ENCODE measurements around the gene KRT13.

Gene KRT13

DNA sequence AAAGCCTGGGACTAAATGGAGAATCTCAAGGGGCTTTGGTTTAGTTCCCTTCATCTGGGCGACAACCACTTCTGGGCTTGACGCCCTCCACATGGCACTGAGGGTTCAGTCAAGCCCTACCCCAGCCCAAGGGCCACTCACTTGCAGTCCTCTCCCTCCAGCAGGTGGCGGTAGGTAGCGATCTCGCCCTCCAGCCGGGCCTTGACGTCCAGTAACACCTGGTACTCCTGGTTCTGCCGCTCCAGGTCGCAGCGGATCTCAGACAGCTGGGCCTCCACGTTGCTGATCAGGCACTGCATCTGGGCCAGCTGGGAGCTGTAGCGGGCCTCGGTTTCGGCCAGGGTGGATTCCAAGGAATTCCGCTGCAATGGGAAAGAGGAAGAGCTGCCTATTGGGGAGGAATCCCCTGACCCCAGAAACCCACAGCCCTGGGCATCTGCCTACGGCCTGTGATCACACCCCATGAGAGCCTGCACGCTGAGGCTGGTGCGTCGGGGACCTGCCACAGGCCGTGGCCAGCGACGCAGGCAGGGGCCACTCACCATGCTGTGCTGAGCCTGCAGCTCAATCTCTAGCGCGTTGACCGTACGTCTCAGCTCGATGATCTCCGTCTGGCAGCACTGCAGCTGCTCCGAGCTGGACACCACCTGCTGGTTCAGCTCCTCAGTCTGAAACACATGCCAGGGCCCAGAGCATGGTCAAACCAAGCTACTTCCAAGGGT, 18.4 kb downstream of the KRT13 start:
- no peaks in the 10 kb centered on the region for H3K27me3 ChIP-seq (ENCODE audit: control insufficient read depth in 1 of 2, insufficient read depth in 2 of 2, low read length in 2 of 2)
- no peak overlapping the region for H3K27ac ChIP-seq (ENCODE audit: low read depth, low read length)
- no peak overlapping the region for H3K4me3 ChIP-seq (ENCODE audit: low read depth in 1 of 2, low read length in 2 of 2)
- H3K4me1 ChIP-seq (ENCODE audit: insufficient read depth, low read length) = no peaks in the 10 kb centered on the region
- no peaks in the 10 kb centered on the region for H3K9me3 ChIP-seq (ENCODE audit: low read length)
- H3K36me3 ChIP-seq (ENCODE audit: insufficient read depth, low read length) = no peaks in the 10 kb centered on the region
- no peak overlapping the region for H3K9ac ChIP-seq (ENCODE audit: low read length)

DNA sequence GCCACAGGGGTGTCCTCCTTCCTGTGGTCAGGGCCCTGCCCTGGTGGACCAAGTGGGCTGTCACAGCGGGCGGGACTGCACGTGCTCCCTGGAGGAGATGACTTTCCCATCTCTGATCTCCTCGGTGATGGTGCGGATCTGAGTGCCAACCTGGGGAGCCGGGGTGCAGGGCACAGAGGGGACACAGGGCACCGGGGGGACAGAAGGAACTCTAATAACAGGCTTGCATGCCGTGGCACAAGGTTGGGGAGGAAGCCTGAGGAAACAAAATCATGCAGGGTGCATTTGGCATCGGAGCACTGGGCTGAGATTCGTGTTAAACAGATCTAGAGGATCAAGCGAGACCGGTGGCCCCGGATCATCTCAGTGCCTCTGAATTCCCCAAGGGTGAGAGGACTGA, 19.1 kb downstream of the KRT13 start:
- Histone ChIP-seq H3K4me3 (ENCODE audit: low read depth in 1 of 2, low read length in 2 of 2) (no peak overlapping the region), H3K36me3 (ENCODE audit: insufficient read depth, low read length) (no peaks in the 10 kb centered on the region), H3K9me3 (ENCODE audit: low read length) (no peaks in the 10 kb centered on the region), H3K27me3 (ENCODE audit: control insufficient read depth in 1 of 2, insufficient read depth in 2 of 2, low read length in 2 of 2) (no peaks in the 10 kb centered on the region), H3K27ac (ENCODE audit: low read depth, low read length) (no peak overlapping the region), H3K4me1 (ENCODE audit: insufficient read depth, low read length) (no peaks in the 10 kb centered on the region), H3K9ac (ENCODE audit: low read length) (no peak overlapping the region)

DNA sequence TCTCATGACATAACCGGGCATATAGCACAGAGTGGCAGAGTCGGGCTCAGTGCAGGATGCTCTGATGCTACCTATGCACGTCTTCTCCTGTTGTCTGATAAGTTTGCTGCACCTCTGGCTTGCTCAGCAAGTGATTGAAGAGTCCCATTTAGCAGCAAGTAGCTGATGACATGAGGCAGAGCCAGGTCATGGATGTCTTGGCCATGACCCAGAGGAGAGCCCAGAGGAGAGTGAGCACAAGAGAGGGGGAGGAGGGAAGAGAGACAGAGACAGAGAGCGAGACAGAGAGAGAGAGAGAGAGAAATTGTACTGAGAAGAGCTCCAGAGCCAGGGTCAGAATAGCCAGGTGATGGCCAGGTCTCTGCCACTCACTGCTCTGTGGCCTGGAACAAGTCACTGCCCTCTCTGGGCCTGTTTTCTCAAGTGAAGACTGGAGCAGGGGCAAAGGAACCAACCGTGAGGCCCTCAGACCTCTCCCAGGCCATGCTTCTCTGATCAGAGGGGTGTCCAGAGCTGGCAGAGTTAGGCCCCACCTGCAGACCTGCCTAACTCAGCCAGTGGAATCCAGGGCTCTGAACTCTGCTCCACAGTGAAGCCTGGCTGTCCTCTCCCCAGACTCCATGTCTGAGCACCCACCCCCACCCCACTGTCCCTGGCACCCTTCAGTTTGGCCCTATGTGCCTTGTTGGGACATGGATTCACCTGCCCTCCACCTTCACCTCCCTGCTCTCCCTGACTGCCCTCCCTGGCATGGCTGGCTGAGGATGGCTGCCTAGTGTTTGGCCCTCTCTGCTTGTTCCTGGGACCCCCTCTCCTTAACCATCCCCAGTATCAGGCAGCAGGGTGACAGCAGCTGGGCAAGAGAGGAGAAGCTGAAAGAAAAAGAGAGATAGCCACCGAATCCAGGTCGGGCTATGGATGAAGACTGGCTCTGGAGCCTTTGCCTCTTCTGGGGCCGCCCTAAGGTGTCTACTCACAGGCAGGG, 20.2 kb downstream of the KRT13 start:
- Histone ChIP-seq H3K27me3 (ENCODE audit: control insufficient read depth in 1 of 2, insufficient read depth in 2 of 2, low read length in 2 of 2) (no peaks in the 10 kb centered on the region), H3K4me1 (ENCODE audit: insufficient read depth, low read length) (no peaks in the 10 kb centered on the region), H3K27ac (ENCODE audit: low read depth, low read length) (no peak overlapping the region), H3K9me3 (ENCODE audit: low read length) (no peaks in the 10 kb centered on the region), H3K4me3 (ENCODE audit: low read depth in 1 of 2, low read length in 2 of 2) (no peak overlapping the region), H3K36me3 (ENCODE audit: insufficient read depth, low read length) (no peaks in the 10 kb centered on the region), H3K9ac (ENCODE audit: low read length) (no peak overlapping the region)

DNA sequence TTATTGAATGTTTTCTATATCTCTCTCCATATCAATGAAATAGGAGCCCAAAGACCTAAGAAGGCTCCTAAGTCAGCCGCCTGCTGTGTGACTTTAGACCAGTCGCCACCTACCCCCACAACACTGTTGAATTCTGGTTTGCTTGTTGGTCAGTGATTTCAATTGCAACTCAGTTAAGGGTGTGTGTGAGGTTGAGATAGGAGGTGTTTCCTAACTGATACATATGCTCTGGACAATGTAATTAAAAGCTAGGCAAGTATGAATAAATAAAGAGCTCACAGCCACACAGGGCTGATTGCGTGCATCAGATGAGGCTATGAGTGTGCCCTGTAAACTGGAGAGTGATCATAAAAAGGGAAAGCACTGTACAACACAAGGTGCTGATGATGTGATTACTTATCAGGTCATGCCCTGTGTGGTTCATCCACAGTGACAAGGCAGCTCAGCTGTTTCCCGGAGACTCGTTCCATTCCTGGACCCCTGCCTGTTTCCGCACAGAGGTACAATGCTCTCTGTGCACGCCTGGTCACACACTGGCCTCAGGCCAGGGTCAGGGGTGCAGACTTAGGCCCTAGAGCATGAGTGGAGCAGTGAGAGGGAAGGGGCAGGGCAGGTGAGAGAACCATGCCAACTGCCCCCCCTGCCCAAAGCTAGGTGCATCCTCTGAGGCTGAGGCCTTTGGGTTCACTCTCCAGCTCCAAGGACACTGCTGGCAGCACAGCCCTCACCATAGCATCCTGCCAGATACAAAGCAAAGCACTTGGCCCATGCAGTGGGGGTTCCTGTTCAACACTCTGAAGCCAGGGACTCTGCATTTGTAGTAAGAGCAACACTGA, 21.2 kb downstream of the KRT13 start:
- no peaks in the 10 kb centered on the region for H3K27me3 ChIP-seq (ENCODE audit: control insufficient read depth in 1 of 2, insufficient read depth in 2 of 2, low read length in 2 of 2)
- no peaks in the 10 kb centered on the region for H3K9me3 ChIP-seq (ENCODE audit: low read length)
- H3K4me3 ChIP-seq (ENCODE audit: low read depth in 1 of 2, low read length in 2 of 2) = no peak overlapping the region
- no peaks in the 10 kb centered on the region for H3K36me3 ChIP-seq (ENCODE audit: insufficient read depth, low read length)
- H3K27ac ChIP-seq (ENCODE audit: low read depth, low read length) = no peak overlapping the region
- no peaks in the 10 kb centered on the region for H3K4me1 ChIP-seq (ENCODE audit: insufficient read depth, low read length)
- no peak overlapping the region for H3K9ac ChIP-seq (ENCODE audit: low read length)

DNA sequence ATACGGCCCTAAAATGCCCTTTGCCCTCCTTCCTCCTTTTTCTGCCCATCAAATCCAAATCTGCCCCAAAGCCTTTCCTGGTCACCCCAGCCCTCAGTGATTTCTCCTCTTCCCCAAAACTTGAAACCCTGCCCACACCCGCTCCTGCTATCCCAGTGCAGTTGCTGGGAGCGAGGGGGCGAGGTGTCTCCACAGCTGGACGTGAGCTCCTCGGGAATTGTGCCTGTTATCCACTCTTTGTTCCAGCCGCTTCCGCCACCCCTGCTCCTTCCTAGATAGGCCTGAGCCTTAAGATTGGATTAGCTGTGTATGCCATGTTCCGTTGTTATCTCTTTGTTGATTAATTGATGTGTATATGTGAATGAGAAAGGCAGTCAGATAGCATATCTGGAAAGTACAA, 21.9 kb downstream of the KRT13 start:
- Histone ChIP-seq H3K4me1 (ENCODE audit: insufficient read depth, low read length) (no peaks in the 10 kb centered on the region), H3K36me3 (ENCODE audit: insufficient read depth, low read length) (no peaks in the 10 kb centered on the region), H3K4me3 (ENCODE audit: low read depth in 1 of 2, low read length in 2 of 2) (no peak overlapping the region), H3K9ac (ENCODE audit: low read length) (no peak overlapping the region), H3K9me3 (ENCODE audit: low read length) (no peaks in the 10 kb centered on the region), H3K27ac (ENCODE audit: low read depth, low read length) (no peak overlapping the region), H3K27me3 (ENCODE audit: control insufficient read depth in 1 of 2, insufficient read depth in 2 of 2, low read length in 2 of 2) (no peaks in the 10 kb centered on the region)

DNA sequence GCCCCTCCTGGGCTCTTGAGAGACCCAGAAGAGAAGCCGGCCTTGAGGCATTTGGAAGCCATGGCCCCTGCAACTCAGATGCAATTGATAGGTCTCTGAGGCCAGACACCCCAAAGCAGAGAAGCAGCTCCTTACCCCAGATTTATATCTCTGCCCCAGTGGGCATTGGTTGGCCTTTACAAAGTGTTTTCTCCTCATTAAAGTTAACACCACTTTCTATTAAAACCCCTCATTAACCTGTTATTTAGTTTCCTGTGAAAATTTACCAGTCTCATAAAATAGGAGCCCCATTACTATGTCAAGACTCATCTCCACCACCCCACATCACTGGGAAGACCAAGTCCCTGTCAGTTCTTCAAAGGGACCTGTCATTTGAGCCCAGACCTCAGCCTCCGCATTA, 24.4 kb downstream of the KRT13 start, which contains the start of gene KRT35:
KRT35 (minus strand) TSS at position 116 of the 400 bp plus-strand sequence; CDS start at position 62, 54 bp downstream.
- no peaks in the 10 kb centered on the region for H3K4me1 ChIP-seq (ENCODE audit: insufficient read depth, low read length)
- no peak within 1 kb of the TSS for H3K27ac ChIP-seq (ENCODE audit: low read depth, low read length)
- H3K4me3 ChIP-seq (ENCODE audit: low read depth in 1 of 2, low read length in 2 of 2) = no peak within 1 kb of the TSS
- no peaks in the 10 kb centered on the region for H3K27me3 ChIP-seq (ENCODE audit: control insufficient read depth in 1 of 2, insufficient read depth in 2 of 2, low read length in 2 of 2)
- no peaks in the 10 kb centered on the region for H3K9me3 ChIP-seq (ENCODE audit: low read length)
- no peaks in the 10 kb centered on the region for H3K36me3 ChIP-seq (ENCODE audit: insufficient read depth, low read length)
- H3K9ac ChIP-seq (ENCODE audit: low read length) = no peak within 1 kb of the TSS

DNA sequence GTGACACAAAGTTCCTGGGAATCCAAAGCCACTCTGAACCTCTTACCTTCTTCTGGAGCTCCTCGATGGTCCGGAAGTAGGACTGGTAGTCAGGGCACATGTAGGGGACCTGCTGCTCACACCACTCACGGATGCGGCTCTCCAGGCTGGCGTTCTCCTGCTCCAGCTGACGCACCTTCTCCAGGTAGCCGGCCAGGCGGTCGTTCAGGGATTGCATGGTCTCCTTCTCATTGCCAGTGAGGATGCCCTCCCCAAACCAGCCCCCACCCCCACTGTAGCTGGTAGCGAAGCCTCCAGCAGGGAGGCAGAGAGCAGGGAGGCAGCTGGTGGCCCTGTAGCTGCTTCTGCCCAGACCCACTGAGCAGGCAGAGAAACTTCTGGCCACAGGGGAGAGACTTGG, 24.8 kb downstream of the KRT13 start:
- Histone ChIP-seq H3K4me1 (ENCODE audit: insufficient read depth, low read length) (no peaks in the 10 kb centered on the region), H3K27ac (ENCODE audit: low read depth, low read length) (no peak overlapping the region), H3K9ac (ENCODE audit: low read length) (no peak overlapping the region), H3K9me3 (ENCODE audit: low read length) (no peaks in the 10 kb centered on the region), H3K27me3 (ENCODE audit: control insufficient read depth in 1 of 2, insufficient read depth in 2 of 2, low read length in 2 of 2) (no peaks in the 10 kb centered on the region), H3K36me3 (ENCODE audit: insufficient read depth, low read length) (no peaks in the 10 kb centered on the region), H3K4me3 (ENCODE audit: low read depth in 1 of 2, low read length in 2 of 2) (no peak overlapping the region)

DNA sequence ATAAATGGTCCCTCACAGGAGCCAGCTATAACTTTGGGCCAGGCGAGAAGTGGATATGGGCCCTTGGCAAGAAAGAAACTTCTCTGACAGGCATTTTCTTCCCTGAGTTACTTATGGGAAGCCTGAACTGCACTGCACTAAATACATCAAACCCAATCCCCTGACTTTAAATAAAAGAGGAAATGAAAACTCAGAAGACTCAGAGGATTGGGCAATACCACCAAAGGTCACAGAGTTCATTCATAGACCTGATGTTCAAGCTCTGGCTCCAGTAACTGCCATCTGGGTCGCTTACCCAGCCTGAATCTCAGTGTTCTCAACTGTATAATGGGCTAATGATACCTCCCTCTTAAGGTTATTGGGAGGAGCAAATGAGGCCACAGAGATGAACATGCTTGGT, 25.3 kb downstream of the KRT13 start:
- H3K4me3 ChIP-seq (ENCODE audit: low read depth in 1 of 2, low read length in 2 of 2) = no peak overlapping the region
- H3K9me3 ChIP-seq (ENCODE audit: low read length) = no peaks in the 10 kb centered on the region
- no peaks in the 10 kb centered on the region for H3K36me3 ChIP-seq (ENCODE audit: insufficient read depth, low read length)
- H3K9ac ChIP-seq (ENCODE audit: low read length) = no peak overlapping the region
- no peak overlapping the region for H3K27ac ChIP-seq (ENCODE audit: low read depth, low read length)
- no peaks in the 10 kb centered on the region for H3K4me1 ChIP-seq (ENCODE audit: insufficient read depth, low read length)
- H3K27me3 ChIP-seq (ENCODE audit: control insufficient read depth in 1 of 2, insufficient read depth in 2 of 2, low read length in 2 of 2) = no peaks in the 10 kb centered on the region

DNA sequence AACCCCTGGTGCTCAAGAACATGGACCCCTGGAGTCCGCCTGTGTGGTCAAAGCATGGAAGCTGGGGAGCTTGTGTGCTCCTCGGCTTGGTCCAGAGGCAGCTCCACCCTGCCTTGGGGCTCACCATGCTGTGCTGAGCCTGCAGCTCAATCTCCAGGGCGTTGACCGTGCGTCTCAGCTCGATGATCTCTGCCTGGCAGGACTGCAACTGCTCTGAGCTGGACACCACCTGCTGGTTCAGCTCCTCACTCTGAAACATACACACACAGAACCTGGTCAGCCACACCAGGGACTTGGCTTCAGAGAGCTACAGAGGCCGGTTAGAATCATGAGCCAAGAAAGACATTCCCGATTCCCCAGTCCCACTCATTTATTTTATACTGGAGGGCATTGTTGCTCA, 27.2 kb downstream of the KRT13 start:
- H3K27me3 ChIP-seq (ENCODE audit: control insufficient read depth in 1 of 2, insufficient read depth in 2 of 2, low read length in 2 of 2) = no peaks in the 10 kb centered on the region
- no peak overlapping the region for H3K27ac ChIP-seq (ENCODE audit: low read depth, low read length)
- H3K9ac ChIP-seq (ENCODE audit: low read length) = no peak overlapping the region
- H3K4me3 ChIP-seq (ENCODE audit: low read depth in 1 of 2, low read length in 2 of 2) = no peak overlapping the region
- no peaks in the 10 kb centered on the region for H3K4me1 ChIP-seq (ENCODE audit: insufficient read depth, low read length)
- H3K9me3 ChIP-seq (ENCODE audit: low read length) = no peaks in the 10 kb centered on the region
- H3K36me3 ChIP-seq (ENCODE audit: insufficient read depth, low read length) = no peaks in the 10 kb centered on the region

DNA sequence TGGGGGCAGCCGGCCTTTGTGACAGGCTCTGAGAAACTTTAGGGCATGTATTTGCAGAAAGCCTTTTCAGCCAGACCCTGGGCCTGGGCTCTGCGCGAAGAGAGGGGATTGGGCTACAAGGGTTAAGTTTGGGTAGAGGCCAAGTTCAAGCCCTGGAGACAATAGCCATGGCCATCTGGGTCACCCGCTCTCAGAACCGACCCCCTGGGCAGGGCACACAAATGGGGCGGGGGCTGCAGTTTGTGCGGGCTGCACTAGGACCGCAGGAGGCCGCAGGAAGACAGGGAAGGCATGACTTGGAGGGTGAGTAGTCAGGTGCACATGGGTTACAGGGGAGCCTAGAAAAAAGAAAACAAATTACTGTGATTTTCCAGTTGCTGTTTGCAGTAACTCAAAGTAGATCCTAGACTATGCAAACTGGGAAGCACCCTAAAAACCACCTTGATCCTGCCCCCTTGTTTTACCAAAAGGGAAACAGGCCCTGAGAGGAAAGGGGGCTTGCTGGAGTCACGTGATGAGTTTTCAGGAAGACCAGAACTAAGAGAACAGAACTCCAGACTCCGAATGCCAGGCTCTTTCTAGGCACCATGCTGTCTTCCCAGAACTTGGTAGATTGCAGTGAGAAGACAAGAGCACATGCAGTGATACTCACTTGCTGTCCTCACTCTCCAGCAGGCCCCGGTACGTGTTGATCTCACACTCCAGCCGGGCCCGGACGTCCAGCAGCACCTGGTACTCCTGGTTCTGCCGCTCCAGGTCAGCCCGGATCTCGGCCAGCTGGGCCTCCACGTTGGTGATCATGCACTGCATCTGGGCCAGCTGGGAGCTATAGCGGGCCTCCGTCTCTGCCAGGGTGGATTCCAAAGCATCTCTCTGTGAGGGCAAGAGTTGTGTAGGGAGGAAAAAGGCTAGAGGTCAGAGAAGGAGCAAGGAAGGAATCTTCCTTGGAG, 28.3 kb downstream of the KRT13 start:
- H3K36me3 ChIP-seq (ENCODE audit: insufficient read depth, low read length) = no peaks in the 10 kb centered on the region
- no peaks in the 10 kb centered on the region for H3K4me1 ChIP-seq (ENCODE audit: insufficient read depth, low read length)
- no peak overlapping the region for H3K9ac ChIP-seq (ENCODE audit: low read length)
- no peaks in the 10 kb centered on the region for H3K9me3 ChIP-seq (ENCODE audit: low read length)
- H3K27ac ChIP-seq (ENCODE audit: low read depth, low read length) = no peak overlapping the region
- H3K4me3 ChIP-seq (ENCODE audit: low read depth in 1 of 2, low read length in 2 of 2) = no peak overlapping the region
- H3K27me3 ChIP-seq (ENCODE audit: control insufficient read depth in 1 of 2, insufficient read depth in 2 of 2, low read length in 2 of 2) = no peaks in the 10 kb centered on the region

Data from muscle layer of colon (tissue), 2 donors.